HG03575 (cell line): ENCODE data around the gene CIC.
A peak's percentile ranks its signal among the peaks of the same experiment; 100 is the strongest.

Experiments
- ATAC-seq: cut with Tn5 transposase; IDR thresholded peaks from one replicate; pipeline ENCODE4 v1.9.1; 2021; ENCODE audit not compliant: unreplicated experiment, insufficient number of reproducible peaks, low FRiP score; ENCODE audit errors: extremely low read depth

The CIC gene

DNA sequence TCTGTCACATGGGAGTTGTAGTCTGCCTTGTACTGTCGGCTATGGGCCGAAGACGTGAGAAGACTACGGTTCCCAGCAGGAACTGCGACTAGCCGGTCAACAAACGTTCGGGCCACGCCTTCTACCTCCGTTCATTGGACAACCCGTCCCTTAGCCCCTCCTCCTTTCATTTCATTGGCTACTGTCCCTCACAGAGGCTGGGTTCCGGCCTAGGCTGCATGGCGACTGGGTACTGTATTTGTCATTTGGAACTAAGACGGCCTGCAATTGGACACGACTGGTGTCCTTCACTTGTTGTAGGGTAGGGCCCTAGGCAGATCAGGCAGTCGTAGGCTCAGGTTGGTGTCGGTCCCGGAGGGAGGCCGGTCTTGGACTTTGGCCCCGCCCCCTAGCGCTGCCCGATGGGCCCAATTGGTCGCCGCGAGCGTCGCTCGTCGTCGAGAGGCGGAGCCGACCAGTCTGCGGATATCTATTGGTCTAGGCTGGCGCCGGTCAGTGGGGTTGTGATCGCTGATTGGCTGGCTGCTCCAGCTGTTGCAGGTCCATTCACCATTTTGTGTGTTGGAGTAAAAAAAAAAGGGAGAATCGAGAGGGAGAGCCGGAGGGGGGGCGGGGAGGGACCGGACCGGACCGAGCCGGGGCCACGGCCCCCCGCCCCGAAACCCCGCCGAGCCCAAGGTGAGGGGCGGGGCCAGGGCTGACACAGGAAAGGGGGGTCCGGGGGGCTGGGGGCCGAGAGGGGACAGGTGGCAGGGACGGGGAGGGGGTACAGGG, at the start of gene CIC:
TSS of gene CIC (plus strand) at position 549 of the 774 bp plus-strand sequence. CDS start 2,532 bp downstream, outside the sequence.
- peak; percentile 57 for ATAC-seq

DNA sequence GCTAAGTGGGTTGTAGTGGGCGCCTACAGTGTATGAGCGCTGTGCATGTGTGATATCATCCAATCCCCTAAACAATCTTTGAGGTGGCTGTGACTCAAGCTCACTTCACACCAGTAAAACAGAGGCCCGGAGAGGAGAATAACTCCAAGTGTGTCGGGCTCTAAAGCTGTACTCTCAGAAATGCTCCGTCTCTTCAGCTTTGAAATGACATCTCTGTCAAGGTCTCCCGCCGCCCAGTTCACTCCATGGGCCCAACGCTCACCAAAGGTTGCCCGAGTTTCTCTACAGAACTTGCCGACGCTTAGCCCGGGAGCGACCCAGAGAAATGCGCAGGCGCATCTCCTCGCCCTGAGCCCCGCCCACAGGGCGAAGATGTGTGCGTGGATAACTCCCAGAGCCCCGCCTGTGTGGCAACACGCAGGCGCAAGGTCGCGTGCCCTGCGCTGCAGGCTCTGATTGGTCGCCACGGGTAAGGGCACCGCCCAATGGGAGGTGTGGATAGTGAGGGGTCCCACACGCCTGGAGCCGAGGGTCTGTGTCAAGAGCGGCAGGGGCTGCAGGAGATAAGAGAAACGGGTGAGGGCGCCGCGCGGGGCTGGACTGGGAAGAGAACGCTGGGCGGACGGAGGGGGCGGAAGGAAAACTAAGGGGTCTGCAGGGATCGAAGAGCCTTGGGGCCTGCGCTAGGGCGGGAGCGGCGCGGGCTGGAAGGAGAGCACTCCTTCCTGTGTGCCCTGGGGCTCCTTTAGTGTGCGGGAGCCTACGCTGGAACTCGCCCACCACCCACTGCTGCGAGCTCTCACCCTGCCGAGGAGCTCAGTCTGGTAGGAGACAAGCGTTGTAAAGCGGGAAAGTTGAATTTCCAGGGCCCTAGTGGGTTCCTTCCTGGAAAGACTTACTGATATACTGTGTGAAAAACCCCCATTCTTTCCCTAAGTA, 49.0 kb upstream of the CIC start, which contains the start of gene ZNF526:
TSS of gene ZNF526 (plus strand) at position 501 of the 939 bp plus-strand sequence. CDS start 4,092 bp downstream, outside the sequence.
- no peak for ATAC-seq

DNA sequence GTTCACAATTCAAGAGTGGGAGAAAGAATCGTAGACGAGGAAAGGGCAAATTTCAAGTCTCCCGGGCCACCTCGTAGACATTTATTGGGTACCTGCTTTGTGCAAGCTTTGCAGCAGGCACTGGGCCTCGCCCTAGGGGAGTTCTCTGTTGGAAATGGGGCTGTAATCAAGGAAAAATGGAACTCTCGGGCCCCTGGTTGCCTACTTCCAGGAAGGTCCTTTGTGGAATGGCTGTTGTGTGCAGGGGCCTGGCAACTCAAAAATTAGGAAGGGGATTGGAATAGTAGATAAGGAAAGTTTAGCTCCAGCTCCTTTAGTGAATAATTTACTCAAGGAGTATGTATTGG, 48.3 kb upstream of the CIC start:
- no peak for ATAC-seq

DNA sequence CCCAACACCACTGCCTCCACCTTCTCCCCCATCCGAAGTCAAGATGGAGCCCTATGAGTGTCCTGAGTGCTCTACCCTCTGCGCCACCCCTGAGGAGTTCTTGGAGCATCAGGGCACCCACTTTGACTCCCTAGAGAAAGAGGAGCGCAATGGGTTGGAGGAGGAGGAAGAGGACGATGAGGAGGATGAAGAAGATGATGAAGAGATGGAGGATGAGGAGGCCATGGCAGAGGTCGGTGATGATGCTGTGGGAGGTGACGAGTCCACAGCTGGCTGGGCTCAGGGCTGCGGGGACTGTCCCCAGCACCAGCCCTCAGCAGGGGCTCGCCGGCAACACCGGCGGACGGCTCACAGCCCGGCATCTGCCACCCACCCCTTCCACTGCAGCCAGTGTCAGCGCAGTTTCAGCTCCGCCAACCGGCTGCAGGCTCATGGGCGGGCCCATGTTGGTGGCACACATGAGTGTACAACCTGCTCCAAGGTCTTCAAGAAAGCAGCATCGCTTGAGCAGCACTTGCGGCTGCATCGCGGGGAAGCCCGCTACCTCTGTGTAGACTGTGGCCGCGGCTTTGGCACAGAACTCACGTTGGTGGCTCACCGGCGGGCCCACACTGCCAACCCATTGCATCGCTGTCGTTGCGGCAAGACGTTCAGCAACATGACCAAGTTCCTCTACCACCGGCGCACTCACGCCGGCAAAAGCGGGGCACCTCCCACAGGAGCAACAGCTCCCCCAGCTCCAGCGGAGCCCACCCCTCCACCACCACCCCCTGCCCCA, 43.9 kb upstream of the CIC start:
- no peak for ATAC-seq

DNA sequence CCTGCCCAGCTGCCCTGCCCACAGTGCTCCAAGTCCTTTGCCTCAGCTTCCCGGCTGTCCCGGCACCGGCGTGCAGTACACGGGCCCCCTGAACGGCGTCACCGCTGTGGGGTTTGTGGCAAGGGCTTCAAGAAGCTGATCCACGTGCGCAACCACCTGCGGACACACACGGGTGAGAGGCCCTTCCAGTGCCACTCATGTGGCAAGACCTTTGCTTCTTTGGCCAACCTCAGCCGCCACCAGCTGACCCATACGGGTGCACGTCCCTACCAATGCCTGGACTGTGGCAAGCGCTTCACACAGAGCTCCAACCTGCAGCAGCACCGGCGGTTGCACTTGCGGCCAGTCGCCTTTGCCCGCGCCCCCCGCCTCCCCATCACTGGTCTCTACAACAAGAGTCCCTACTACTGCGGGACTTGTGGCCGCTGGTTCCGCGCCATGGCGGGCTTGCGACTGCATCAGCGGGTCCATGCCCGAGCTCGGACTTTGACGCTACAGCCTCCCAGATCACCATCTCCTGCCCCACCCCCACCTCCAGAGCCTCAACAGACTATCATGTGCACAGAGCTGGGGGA, 43.2 kb upstream of the CIC start:
- ATAC-seq, result no peak

DNA sequence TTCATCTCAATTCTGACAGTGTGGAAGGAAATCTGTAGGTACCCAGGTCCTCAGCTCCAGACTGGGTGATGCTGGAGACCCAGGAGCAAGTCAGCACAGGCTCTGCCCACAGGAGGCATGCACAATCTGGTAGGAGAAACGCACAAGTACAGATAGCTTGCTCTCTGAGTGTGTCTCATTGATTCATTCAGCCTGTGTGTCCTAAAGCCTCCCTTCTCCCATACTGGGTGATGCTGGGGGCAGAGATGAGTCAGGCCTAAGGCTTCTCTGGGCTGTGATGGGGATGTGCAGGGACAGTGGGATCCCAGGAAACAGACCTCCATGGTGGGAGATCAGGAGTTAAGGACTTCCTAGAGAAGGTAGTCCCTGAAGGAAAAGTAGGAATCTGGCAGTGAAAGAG, 42.2 kb upstream of the CIC start:
- ATAC-seq, result no peak

DNA sequence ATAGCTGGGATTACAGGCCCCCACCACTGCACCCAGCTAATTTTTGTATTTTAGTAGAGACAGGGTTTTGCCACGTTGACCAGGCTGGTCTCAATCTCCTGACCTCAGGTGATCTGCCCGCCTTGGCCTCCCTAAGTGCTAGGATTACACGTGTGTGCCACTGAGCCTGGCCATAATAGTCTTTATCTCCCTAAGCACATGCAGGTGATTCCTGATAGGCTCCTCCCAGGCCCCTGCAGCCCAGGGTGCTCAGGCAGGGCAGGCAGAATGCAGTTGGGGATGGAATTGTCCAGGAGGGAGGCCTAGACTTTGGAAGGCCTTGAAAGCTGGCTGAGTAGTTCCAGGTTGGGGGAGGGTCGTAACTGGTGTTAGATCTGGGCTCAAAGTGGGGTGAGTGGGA, 40.4 kb upstream of the CIC start:
- no peak for ATAC-seq

DNA sequence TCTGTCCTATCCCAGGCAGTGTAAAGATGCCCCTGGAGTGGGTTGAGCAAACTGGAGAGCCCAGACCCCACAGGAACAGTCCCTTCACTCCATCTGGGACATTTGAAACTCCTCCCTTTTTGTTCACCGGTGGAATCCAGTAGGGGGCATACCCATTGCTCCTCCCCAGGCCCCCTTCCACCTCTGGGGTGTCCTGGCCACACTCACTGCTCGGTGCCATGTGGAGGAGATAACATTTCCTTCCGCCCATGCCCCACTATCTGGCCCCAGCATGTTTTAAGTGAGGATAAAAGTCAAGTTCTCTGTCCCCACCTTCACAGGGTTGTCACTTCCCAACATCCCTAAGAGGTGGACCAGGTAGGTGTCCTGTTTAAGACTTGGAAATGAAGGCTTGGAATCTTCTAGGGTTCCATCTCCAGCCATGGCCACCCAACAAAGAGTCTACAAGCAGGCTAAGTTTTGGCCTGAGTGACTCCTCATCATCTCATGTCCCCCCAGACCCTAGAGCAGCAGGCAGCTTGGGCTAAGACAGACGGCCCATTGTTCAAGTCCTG, 39.7 kb upstream of the CIC start:
- ATAC-seq, result no peak

DNA sequence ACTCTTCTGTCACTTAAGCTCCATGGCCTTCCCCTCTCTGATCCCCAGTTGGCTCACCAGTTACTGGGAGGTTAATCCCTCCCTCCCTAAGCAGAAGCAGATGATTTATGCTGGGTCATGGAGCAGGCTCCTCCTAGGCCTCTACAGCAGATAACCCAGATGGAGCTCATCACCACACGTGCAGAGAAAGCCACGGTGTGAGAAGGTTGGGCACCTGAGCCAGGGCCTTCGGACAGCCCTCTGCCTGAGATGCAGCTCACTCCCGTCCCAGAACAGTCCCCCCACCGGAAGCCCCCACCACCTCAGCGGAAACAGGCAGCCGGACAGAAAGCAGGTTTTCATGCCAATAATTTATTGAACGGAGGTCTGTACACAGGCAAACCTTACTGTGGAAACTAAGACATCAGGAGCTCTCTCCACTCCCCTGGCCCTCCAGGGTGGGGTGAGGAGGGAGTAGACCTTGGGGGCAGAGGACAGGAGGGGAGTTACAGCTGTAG, 39.1 kb upstream of the CIC start:
- ATAC-seq, result no peak

DNA sequence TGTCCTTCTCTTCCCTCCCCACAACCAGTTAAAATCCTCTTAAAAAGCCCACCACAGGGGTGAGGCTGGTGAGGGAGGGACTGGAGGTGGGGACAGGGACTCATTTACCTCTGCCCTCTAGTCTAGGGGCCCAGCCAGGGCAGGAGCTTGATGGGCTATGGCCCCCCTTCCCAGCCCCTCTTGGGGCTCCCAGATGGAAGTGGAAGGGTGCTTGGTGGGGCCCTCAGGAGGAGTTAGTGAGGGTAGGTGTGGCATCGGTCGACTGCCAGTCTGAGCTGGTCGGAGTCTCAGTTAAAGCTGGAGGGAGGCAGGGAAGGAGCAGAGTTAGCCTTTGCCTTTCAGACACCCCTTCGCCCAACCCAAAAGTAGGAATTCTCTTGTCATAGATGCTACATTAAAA, 38.5 kb upstream of the CIC start:
- ATAC-seq, result no peak

DNA sequence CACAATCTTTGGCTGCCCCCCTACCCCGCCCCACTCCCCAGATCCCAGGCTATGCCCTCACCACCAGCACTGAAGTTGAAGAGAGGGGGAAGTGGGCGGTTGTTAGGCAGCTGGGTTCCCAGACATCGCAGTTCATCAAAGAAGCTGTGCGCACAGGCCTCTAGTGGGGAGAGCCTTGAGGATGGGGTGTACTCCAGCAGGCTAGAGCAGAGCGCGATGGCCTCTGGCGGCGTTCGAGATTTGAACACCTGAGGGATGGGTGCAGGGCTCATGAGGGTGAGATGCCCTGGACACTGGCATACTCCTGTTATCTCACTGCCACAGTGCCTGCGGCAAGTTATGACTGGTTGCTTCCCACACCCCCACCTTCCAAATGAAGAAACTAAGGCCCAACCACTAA, 36.6 kb upstream of the CIC start:
- ATAC-seq, result no peak

DNA sequence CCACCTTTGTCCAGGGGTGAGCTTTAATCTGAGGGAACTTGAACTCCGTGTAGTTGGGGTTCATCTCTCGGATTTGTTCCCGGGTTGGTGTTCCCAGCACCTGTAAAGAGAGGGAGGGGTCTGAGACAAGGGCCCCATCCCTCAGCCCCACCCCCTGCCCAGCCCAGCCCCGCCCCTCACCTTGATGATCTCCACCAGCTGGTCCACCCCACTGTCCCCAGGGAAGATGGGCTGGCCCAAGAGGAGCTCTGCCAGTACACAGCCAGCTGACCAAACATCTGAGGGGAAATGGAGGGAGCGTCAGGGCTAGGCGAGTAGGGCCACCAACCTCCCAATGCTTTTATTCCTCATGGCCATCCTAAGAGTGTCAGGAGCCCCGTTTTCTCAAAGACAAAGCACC, 35.9 kb upstream of the CIC start:
- ATAC-seq, result no peak

DNA sequence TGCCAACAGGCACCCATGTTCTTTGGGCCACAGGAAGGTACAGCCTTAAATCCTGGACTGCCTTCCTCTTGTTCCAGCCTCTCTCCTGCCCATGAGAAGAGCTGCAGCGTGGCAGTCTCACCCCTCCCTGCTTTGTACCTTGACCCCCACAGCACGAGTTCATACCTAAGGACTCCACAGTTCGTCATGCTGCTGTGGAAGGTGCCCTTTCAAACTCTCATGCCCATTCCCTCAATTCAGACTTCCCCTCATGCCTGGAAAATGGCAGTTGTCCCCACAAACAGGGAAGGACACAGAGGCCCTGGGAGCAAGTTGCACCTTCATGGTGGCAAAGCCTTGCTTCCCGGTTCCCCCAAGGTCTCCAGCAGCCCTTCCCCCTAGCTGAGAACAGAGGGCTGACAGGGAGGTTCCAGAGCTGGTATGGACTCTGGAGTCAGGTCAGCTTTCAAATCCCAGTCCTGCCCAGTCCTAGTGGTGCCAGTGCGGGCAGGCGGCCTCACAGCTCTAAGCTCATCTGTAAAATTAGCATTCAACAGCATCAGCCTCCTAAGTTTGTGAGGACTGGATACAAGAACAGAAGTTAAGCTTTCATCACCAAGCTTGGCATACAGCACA, 35.3 kb upstream of the CIC start:
- ATAC-seq, result no peak

DNA sequence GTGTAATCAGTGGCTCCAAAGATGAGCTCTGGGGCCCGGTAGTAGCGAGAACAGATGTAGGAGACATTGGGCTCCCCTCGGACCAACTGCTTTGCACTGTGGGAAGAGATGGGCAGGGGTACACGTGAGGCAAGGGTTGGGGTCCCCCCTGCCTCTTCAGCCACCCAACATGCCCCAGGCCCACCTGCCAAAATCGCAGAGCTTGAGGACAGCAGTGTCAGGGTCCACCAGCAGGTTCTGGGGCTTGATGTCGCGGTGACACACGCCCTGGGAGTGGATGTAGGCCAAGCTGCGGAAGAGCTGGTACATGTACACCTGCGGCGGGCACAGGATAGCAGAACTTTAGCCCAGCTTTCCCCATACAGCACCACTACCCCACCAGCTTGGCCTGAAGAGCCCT, 34.7 kb upstream of the CIC start:
- ATAC-seq, result no peak

DNA sequence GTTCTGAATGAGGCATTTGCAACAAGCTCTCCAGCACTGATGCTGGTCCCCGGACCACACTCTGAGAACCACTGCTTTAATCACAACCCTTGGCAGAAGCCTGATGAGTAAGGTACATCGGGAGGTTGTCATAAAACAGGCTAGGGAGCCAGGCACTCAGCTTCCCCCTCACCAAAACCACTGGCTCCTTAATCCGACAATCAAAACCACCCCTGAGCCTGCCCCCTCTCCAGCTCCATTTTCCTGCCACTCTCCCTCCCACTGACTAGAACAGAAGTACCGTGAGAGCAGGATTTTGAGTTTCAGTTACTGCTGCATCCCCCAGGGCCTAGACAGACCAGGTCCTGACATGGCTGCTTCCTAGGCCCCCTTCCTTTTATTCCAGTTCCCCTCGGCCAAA, 33.9 kb upstream of the CIC start:
- no peak for ATAC-seq

DNA sequence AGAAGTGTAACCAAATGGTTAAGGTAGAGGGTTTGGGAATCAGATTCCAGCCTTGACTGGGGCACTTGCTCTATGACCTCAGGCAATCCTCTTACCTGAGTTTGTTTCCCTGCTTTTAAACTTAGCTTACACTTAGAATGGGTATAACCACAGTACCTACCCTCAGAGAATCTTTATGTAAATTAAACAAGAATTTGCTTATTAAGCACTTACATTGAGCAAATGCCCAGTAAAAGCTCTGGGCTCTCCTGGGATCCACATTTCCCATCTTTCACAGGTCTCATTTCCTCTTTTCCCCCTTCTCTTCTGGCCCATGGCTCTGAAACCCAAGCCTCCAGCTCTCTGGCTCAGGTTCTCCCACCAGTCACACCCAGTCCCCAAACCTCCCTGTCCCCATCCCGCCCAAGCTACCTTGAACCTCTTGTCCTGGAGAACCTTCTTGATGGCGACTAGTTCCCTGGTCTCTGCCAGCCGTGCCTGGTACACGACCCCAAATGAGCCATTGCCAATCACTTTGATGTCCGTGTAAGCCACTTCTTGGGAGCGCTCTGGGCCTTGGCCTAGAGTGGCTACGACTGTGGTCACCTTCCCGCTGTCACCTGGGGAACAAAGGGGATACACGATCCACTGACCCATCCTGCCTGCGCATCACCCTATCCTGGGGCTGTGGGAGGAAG, 29.4 kb upstream of the CIC start:
- no peak for ATAC-seq

DNA sequence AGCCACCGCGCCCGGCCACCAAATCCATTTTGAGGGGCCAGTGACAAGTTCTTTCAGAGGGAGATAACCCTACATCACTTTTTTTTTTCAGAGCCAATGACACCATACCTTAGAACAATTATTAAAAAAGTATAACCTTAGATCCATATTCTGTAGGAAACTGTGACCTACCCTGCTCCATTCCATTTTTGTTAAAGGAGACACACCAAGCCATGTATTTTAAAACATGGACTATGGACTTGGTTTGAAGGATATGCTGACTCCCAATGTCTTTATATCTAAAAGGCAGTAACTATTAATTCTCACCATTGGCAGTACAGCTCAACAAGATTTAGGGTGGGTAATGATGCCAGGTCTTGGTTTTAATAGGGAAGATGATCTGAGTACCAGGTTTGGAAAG, 27.8 kb upstream of the CIC start:
- ATAC-seq, result no peak

DNA sequence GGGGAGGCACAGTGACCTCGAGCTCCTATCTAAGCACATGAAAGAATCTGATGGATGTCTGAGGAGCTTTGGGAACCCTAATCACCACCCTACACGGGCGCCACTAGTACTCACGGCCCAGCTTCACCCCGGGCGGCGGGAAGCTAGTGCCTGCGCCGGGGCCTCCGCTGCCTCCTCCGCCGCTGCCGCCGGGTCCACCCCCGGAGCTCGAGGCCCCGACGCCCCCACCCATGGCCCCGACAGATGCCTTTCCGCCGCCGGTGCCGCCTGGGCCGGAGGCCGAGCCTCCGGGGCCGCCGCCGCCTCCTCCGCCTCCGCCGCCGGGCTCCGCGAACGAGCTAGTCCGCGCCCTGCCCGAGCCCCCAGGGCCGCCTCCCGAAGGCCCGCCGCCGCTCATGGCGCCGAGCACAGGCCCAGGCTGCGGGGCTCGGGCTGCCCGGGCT, 27.0 kb upstream of the CIC start:
- ATAC-seq, result no peak
